IgD-negative memory B cell (primary cell): ENCODE data around the gene USP6NL. TPM values are rescaled to one million over a fixed set of nuclear protein-coding genes. Genes with fewer than 3 reads are reported as not detected.

Experiments
- H3K27ac Mint-ChIP-seq, 3 donors: one replicate each; pipeline ENCODE4 v1.8.0; 2020 to 2022; ENCODE audit warnings: mild to moderate bottlenecking in 3 of 3, mixed read lengths in 3 of 3, moderate library complexity in 1 of 3
- H3K27me3 Mint-ChIP-seq: one replicate; pipeline ENCODE4 v1.8.0; 2021; ENCODE audit warnings: mixed read lengths
- H3K36me3 Mint-ChIP-seq: one replicate; pipeline ENCODE4 v1.8.0; 2020; ENCODE audit warnings: mild to moderate bottlenecking, mixed read lengths
- H3K4me1 Mint-ChIP-seq, 3 donors: one replicate each; pipeline ENCODE4 v1.8.0; 2020 to 2022; ENCODE audit warnings: mixed read lengths in 3 of 3, mild to moderate bottlenecking in 1 of 3
- H3K4me3 Mint-ChIP-seq, 4 donors: one replicate each; pipeline ENCODE4 v1.8.0; 2020 to 2022; ENCODE audit warnings: mild to moderate bottlenecking in 4 of 4, mixed read lengths in 4 of 4, moderate library complexity in 3 of 4
- H3K9me3 Mint-ChIP-seq, 3 donors: one replicate each; pipeline ENCODE4 v1.8.0; 2020 to 2021; ENCODE audit warnings: mixed read lengths in 3 of 3, mild to moderate bottlenecking in 1 of 3
- polyA plus RNA-seq: library from polyadenylated mRNA; unstranded; fragments of 300-500 nt; fragmentation: Illumina TruSeq; gene quantifications from one replicate; pipeline ENCODE4 v1.2.3, GENCODE V29; 2021

Gene USP6NL
- polyA plus RNA-seq, 1 donor from 2014 or later: 39.3 TPM

- Mint-ChIP-seq H3K27me3 (no peaks in the 10 kb centered on the region), H3K27ac (peak overlapping the region; percentile 85 to 95 (median 94)), H3K4me3 (peak overlapping the region; percentile 82 to 97 (median 93)), H3K4me1 (peaks cover 53 to 55% (median 53%) of the 10 kb centered on the region in 3 donors), H3K9me3 (no peaks in the 10 kb centered on the region), H3K36me3 (peaks cover 2% of the 10 kb centered on the region)
Observed at GRCh38 chr10:11609052-11609451, 2.4 kb downstream of the USP6NL start.

- Mint-ChIP-seq H3K36me3 (peaks cover 2% of the 10 kb centered on the region), H3K4me3 (peak overlapping the region; percentile 82 to 97 (median 93)), H3K27ac (peak overlapping the region; percentile 85 to 95 (median 94)), H3K9me3 (no peaks in the 10 kb centered on the region), H3K27me3 (no peaks in the 10 kb centered on the region), H3K4me1 (peaks cover 58 to 59% (median 58%) of the 10 kb centered on the region in 3 donors)
Observed at GRCh38 chr10:11608159-11609013, 3.1 kb downstream of the USP6NL start.

GRCh38 chr10:11605807-11606408 lies 5.5 kb downstream of the USP6NL start:
- Mint-ChIP-seq H3K36me3 (peaks cover 3% of the 10 kb centered on the region), H3K4me3 (peak overlapping the region; percentile 73 to 92 (median 78)), H3K9me3 (no peaks in the 10 kb centered on the region), H3K27me3 (no peaks in the 10 kb centered on the region), H3K27ac (peak overlapping the region; percentile 80 to 90 (median 86)), H3K4me1 (peaks cover 63 to 67% (median 64%) of the 10 kb centered on the region in 3 donors)

DNA sequence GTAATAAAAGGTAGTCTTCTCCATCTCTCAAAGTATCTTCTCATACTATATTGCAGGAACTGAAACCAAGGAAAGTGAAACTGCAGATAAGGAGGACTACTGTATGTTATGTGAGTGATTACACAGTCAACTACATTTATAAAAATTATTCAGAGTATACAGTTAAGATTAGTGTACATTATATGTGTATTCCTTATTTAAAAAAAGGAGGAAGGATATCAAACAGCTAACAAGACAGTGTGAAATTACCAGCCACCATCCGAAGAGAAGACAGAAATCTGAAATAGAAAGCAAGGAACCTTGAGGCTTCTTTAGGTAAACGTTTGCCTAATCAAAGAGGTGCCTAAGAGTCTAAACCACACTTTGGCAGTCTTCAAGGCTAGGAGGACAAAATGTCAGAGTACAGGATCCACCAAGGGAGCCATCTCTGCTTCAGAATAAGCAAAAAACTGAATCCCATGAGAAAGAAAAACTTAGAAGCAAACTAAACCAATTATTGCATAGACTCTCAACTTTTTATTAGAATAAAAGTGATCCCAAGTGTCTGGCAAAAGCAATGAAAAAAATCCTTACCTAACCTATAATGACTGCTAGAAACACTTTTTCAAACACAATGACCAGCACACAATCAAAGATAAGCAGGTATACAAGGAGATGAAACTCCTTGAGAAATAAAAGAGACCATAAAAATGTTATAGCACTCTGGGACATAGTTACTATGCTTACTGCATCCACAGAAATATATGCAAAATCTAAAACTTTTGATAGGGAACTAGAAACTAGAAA lies 6.4 kb downstream of the USP6NL start:
- Mint-ChIP-seq H3K27ac (peak overlapping the region; percentile 80 to 90 (median 86)), H3K36me3 (peaks cover 7% of the 10 kb centered on the region), H3K9me3 (no peaks in the 10 kb centered on the region), H3K4me3 (peak overlapping the region; percentile 73 to 92 (median 78)), H3K4me1 (peaks cover 61 to 71% (median 68%) of the 10 kb centered on the region in 3 donors), H3K27me3 (no peaks in the 10 kb centered on the region)

- H3K27me3 Mint-ChIP-seq: no peaks in the 10 kb centered on the region
- H3K36me3 Mint-ChIP-seq: peaks cover 7% of the 10 kb centered on the region
- peaks cover 61 to 72% (median 70%) of the 10 kb centered on the region in 3 donors for H3K4me1 Mint-ChIP-seq
- no peaks in the 10 kb centered on the region for H3K9me3 Mint-ChIP-seq
- peak overlapping the region in 3 of 4 donors; percentile 11 to 89 (median 76) for H3K4me3 Mint-ChIP-seq
- peak overlapping the region in 2 of 3 donors; percentile 44 to 81 for H3K27ac Mint-ChIP-seq
Observed at GRCh38 chr10:11603741-11604140, 7.7 kb downstream of the USP6NL start.

- no peaks in the 10 kb centered on the region for H3K27me3 Mint-ChIP-seq
- peak overlapping the region; percentile 10 to 81 (median 29) for H3K27ac Mint-ChIP-seq
- H3K4me1 Mint-ChIP-seq: peaks cover 57 to 68% (median 67%) of the 10 kb centered on the region in 3 donors
- H3K9me3 Mint-ChIP-seq: no peaks in the 10 kb centered on the region
- peaks cover 7% of the 10 kb centered on the region for H3K36me3 Mint-ChIP-seq
- peak overlapping the region; percentile 28 to 89 (median 40) for H3K4me3 Mint-ChIP-seq
Observed at GRCh38 chr10:11602919-11603523, 8.4 kb downstream of the USP6NL start.

DNA sequence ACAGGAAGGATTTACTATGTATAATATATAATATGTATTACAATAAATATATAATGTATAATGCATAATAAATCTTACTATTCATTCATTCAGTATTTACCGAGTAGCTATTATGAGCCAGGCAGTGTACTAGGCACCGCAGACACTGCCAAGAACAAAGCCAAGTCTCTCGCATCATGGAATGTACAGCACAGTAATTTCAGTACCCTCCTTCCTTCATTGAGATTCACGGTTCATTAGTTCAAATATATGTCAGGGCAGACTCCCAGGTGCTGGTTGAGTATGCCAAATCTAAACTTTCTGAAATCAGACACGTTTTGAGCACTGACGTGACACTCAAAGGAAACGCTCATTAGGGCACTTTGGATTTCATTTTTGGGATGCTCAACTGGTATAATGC lies 9.1 kb downstream of the USP6NL start:
- H3K9me3 Mint-ChIP-seq: no peaks in the 10 kb centered on the region
- peaks cover 7% of the 10 kb centered on the region for H3K36me3 Mint-ChIP-seq
- H3K4me1 Mint-ChIP-seq: peaks cover 54 to 70% (median 68%) of the 10 kb centered on the region in 3 donors
- H3K4me3 Mint-ChIP-seq: peak overlapping the region; percentile 3 to 89 (median 42)
- H3K27ac Mint-ChIP-seq: peak overlapping the region; percentile 10 to 81 (median 29)
- no peaks in the 10 kb centered on the region for H3K27me3 Mint-ChIP-seq

DNA sequence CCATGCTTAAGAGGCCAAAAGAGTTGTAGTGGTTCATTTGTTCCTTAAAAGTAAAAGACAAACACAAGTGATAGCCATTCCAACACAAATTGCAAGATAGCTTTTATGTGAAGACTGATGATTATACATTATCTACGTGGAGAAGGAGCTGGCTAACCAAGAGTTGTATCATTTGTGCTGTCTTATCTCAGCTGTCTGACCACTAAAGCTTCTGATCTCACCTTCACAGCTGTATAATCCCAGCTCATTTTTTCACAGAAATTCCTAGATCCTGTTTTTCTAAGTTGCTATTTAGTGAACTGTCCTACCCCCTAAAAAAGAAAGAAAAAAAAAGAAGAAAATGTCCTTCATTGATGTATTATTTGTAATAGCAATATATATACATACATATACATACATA lies 9.8 kb downstream of the USP6NL start:
- H3K4me1 Mint-ChIP-seq: peaks cover 61 to 71% (median 69%) of the 10 kb centered on the region in 3 donors
- H3K4me3 Mint-ChIP-seq: peak overlapping the region in 3 of 4 donors; percentile 3 to 71 (median 55)
- H3K27me3 Mint-ChIP-seq: no peaks in the 10 kb centered on the region
- H3K27ac Mint-ChIP-seq: peak overlapping the region; percentile 29 to 87 (median 52)
- peaks cover 7% of the 10 kb centered on the region for H3K36me3 Mint-ChIP-seq
- H3K9me3 Mint-ChIP-seq: no peaks in the 10 kb centered on the region

- H3K27ac Mint-ChIP-seq: peak overlapping the region; percentile 73 to 89 (median 75)
- H3K4me1 Mint-ChIP-seq: peaks cover 58 to 70% (median 63%) of the 10 kb centered on the region in 3 donors
- no peaks in the 10 kb centered on the region for H3K27me3 Mint-ChIP-seq
- peaks cover 6% of the 10 kb centered on the region for H3K36me3 Mint-ChIP-seq
- H3K9me3 Mint-ChIP-seq: no peaks in the 10 kb centered on the region
- peak overlapping the region in 3 of 4 donors; percentile 42 to 86 (median 85) for H3K4me3 Mint-ChIP-seq
Observed at GRCh38 chr10:11600280-11600679, 11.2 kb downstream of the USP6NL start.

- H3K9me3 Mint-ChIP-seq: no peaks in the 10 kb centered on the region
- no peaks in the 10 kb centered on the region for H3K27me3 Mint-ChIP-seq
- peak overlapping the region; percentile 35 to 79 (median 66) for H3K4me3 Mint-ChIP-seq
- peak overlapping the region; percentile 70 to 77 (median 72) for H3K27ac Mint-ChIP-seq
- H3K4me1 Mint-ChIP-seq: peaks cover 60 to 72% (median 67%) of the 10 kb centered on the region in 3 donors
- peaks cover 6% of the 10 kb centered on the region for H3K36me3 Mint-ChIP-seq
Observed at GRCh38 chr10:11598712-11599397, 12.6 kb downstream of the USP6NL start.

DNA sequence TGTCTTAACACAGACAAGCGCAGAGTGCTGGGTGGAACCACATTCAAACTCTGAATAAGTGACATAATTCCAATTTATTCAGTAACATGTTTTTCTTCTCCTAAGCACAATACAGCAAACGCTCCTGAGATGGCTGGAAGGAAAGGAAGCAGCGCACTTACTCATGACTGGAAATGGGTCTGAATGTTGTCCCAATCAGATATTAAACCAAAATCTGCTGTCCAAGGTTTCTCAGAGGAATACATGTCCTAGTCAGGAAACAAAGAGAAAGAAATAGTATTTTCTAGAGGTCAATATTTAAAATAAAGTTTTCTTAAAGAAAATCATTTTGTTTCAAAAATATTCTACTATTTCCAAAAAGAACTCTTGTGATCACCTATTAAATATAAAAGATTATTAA lies 14.0 kb downstream of the USP6NL start:
- Mint-ChIP-seq H3K9me3 (no peaks in the 10 kb centered on the region), H3K4me3 (no peak overlapping the region), H3K27ac (peak overlapping the region in 1 of 3 donors; percentile 43), H3K4me1 (peaks cover 56 to 69% (median 61%) of the 10 kb centered on the region in 3 donors), H3K36me3 (peaks cover 6% of the 10 kb centered on the region), H3K27me3 (no peaks in the 10 kb centered on the region)

DNA sequence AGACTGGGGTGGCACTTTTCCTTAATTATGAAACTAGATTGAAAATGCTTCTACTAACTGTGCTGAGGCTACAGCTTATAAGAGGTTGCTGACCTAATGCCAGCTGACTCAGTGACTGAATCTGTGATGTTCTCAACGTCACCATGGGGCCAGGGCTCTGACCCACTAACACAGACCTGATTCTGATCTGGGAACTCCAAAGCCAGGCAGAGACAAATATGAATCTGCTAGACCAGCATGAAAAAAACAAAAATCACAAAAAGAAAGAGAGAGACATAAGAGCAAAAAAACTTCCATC lies 16.1 kb downstream of the USP6NL start:
- H3K4me1 Mint-ChIP-seq: peaks cover 52 to 63% (median 56%) of the 10 kb centered on the region in 3 donors
- H3K27ac Mint-ChIP-seq: peak overlapping the region; percentile 19 to 87 (median 51)
- H3K36me3 Mint-ChIP-seq: peaks cover 5% of the 10 kb centered on the region
- H3K27me3 Mint-ChIP-seq: no peaks in the 10 kb centered on the region
- peak overlapping the region in 3 of 4 donors; percentile 12 to 63 (median 25) for H3K4me3 Mint-ChIP-seq
- H3K9me3 Mint-ChIP-seq: no peaks in the 10 kb centered on the region

DNA sequence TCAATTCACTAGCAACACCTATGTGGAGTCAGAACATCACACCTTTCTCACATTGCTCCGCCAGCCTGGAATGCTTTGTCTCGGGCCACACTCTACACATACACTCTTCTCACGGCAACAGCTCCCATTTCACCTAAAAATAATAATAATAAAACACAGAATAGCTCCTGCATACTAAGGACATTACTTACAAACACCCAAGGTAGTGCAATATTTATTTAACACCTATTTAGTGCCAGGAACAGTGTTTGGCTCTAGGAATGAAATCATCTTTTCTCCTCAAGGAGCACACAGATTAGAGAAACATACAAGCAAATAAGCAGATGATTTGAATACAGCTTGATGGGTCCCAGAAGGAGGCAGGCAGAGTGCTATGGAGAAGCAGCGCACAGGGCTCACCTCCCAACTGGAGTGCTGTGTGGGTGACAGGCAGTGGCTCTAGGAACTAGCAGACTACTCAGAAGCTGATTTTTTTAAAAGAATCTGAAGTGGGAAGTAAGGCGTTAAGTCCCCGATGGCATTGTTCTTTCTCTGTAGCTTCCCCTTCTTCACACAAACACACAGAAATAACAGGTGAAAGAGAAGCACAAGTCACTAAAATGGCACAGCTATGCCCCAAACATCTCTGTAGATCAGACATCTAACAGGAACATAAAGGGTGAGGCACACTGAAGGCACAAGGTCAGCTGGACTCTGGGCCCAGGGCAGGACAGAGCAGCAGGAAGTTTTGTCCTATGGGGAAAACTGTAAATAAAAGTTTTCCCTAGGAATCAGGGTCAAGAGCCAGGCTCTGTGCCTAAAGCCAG lies 16.7 kb downstream of the USP6NL start:
- Mint-ChIP-seq H3K4me1 (peaks cover 47 to 63% (median 54%) of the 10 kb centered on the region in 3 donors), H3K4me3 (peak overlapping the region in 3 of 4 donors; percentile 12 to 86 (median 63)), H3K9me3 (no peaks in the 10 kb centered on the region), H3K27ac (peak overlapping the region; percentile 19 to 84 (median 51)), H3K27me3 (no peaks in the 10 kb centered on the region), H3K36me3 (peaks cover 2% of the 10 kb centered on the region)
